Measurements from ENCODE around the gene PGM3. TPM values are rescaled to one million over a fixed set of nuclear protein-coding genes. Genes with fewer than 3 reads are reported as not detected.

Gene PGM3, protein sequence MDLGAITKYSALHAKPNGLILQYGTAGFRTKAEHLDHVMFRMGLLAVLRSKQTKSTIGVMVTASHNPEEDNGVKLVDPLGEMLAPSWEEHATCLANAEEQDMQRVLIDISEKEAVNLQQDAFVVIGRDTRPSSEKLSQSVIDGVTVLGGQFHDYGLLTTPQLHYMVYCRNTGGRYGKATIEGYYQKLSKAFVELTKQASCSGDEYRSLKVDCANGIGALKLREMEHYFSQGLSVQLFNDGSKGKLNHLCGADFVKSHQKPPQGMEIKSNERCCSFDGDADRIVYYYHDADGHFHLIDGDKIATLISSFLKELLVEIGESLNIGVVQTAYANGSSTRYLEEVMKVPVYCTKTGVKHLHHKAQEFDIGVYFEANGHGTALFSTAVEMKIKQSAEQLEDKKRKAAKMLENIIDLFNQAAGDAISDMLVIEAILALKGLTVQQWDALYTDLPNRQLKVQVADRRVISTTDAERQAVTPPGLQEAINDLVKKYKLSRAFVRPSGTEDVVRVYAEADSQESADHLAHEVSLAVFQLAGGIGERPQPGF
- total RNA-seq: 10 to 100 TPM; 12.4 to 14.6 TPM

DNA sequence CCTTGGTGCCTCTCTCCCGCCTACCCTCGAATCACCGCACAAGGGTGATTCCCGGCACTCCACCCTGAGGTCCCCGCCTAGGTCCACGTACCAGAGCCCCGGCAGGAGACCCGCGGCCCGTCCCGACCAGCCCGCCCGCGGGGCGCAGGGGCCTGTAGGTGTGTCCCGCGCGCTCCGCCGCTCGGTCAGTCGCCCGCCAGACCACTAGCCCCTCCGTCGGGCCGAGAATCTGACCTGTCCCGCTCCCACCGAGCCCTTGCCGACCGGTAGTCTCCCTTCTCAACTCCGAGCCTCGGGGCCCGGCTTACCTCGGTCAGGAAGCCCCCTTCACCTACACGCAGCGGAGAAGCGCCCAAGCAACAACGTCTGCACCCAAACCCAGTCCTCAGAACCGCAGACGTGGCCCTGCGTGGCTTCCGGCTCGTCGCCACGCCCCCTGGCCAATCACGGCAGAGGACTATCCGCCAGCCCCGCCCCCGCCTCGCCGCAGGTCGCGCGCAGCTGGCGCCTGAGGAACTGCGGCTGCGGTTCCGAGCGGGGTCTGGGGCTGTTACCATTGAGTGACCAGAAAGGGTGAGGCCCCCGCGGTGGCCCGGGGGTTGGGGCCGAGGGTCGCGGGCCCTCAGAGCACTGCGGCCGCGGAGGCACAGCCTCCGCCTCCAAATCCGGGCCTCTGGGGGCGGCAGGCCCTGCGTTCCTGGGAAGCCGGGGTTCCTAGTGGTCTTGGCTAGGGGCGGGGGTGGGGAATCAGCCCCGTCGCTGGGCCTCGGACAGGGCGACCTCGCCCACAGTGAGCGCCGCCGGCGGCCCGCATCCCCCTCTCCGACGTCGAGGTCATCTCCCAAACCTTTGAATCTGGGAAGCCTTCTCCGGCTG, at the start of gene PGM3, which contains the start of gene RWDD2A:
PGM3 (minus strand) TSS at position 395 of the 876 bp plus-strand sequence. CDS start 2,253 bp downstream, outside the sequence.
RWDD2A (plus strand) TSS at position 487 of the 876 bp plus-strand sequence. CDS start 1,095 bp downstream, outside the sequence.
- H3K36me3 Mint-ChIP-seq: no peaks in the 10 kb centered on the region
- peak within 1 kb of the TSS; percentile 89 for H3K4me3 Mint-ChIP-seq
- peaks cover 36% of the 10 kb centered on the region for H3K4me1 Mint-ChIP-seq
- DNase-seq: peak; percentile 93
- peak within 1 kb of the TSS; percentile 83 for H3K27ac Mint-ChIP-seq
- H3K9me3 Mint-ChIP-seq: no peaks in the 10 kb centered on the region
- no peaks in the 10 kb centered on the region for H3K27me3 Mint-ChIP-seq

DNA sequence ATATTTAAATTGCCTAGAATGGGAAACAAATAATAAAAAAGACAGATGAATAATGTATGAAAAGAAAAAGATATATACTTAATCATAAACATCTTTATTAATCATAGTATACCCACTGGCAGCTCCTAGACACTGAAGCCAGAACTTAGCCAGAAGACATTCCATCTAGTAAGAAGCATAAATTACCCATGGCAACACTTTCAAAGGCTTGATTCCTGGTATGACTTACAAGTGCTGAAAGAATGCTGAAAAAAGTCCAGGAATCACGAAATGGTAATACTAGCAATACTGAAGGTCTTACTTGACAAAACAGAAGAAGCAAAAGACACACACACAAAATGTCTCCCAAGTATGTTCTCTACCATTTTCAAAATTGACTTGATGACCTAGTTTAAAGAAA, 38.1 kb upstream of the PGM3 start:
- Mint-ChIP-seq H3K36me3 (no peaks in the 10 kb centered on the region), H3K9me3 (no peaks in the 10 kb centered on the region), H3K4me1 (no peaks in the 10 kb centered on the region), H3K27ac (no peak overlapping the region), H3K4me3 (no peak overlapping the region), H3K27me3 (peaks cover 26% of the 10 kb centered on the region)
- DNase-seq: no peak

DNA sequence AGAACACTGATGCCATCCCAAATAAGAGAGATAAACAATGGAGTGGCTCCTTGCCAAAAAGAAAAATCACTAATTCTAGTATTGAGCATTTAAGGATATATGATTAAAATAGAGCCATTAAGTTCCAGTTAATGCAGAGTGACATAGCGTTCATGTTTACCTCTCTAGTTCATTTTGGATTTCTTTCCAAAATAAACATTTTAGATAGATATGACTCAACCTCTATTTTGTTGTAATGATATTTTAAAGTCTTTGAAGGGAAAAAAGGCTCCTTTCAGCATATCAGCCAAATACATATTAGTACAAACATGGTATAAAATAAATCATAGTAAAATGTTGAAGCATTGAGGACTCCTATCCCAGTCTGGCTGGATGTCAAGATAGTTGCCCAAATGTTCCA, 33.5 kb upstream of the PGM3 start:
- H3K4me1 Mint-ChIP-seq: no peaks in the 10 kb centered on the region
- H3K27me3 Mint-ChIP-seq: peaks cover 11% of the 10 kb centered on the region
- H3K36me3 Mint-ChIP-seq: no peaks in the 10 kb centered on the region
- no peaks in the 10 kb centered on the region for H3K9me3 Mint-ChIP-seq
- DNase-seq: no peak
- no peak overlapping the region for H3K27ac Mint-ChIP-seq
- no peak overlapping the region for H3K4me3 Mint-ChIP-seq

DNA sequence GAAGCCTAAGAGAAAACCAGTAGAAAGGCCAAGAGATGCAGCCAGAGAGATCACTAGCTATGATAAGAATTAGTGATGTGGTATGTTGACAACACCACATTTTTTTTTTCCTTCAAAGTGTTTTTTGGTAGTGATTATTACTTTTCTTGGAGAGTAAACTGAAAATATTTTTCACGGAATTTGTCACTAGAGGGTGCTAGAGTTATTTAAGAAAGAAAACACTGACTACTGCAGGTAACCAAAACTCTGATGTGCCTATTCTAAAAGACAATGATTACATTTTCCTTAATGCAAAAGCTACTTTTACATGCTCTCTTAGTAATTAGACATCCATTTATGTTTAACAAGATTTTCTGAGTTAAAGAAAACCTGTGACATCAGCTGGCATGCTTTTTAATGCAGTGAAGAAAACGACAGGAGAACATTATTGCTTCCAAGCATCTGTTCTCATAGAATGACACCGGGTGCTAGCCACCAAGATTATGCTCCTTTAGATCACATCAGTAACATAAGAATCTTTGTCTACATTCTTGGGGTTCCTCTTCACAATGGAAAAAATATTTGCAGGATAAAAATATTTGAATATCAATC, 28.9 kb upstream of the PGM3 start:
- H3K4me1 Mint-ChIP-seq: no peaks in the 10 kb centered on the region
- H3K27ac Mint-ChIP-seq: no peak overlapping the region
- peaks cover 5% of the 10 kb centered on the region for H3K27me3 Mint-ChIP-seq
- H3K9me3 Mint-ChIP-seq: no peaks in the 10 kb centered on the region
- H3K36me3 Mint-ChIP-seq: no peaks in the 10 kb centered on the region
- no peak overlapping the region for H3K4me3 Mint-ChIP-seq
- DNase-seq: no peak

DNA sequence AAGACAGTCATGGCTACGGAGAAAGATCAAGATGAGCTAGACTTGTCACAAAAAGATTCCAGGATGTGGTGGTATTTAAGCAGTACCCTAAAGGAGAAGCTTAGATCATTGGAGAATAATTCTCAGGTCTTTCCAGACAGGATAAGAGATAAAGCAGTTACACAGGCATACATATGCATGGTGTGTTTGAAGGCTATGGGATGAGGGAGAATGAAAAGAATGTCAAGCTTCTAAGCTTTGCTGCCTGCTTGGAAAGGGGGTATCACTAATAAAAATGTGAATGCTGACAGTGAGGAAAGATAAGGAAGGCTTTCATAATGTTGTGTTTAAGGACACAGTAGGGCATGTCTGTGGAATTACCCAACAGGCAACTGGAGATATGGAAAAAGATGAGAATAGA, 28.2 kb upstream of the PGM3 start:
- DNase-seq: no peak
- Mint-ChIP-seq H3K36me3 (no peaks in the 10 kb centered on the region), H3K4me1 (no peaks in the 10 kb centered on the region), H3K27me3 (peaks cover 5% of the 10 kb centered on the region), H3K4me3 (no peak overlapping the region), H3K27ac (no peak overlapping the region), H3K9me3 (no peaks in the 10 kb centered on the region)

DNA sequence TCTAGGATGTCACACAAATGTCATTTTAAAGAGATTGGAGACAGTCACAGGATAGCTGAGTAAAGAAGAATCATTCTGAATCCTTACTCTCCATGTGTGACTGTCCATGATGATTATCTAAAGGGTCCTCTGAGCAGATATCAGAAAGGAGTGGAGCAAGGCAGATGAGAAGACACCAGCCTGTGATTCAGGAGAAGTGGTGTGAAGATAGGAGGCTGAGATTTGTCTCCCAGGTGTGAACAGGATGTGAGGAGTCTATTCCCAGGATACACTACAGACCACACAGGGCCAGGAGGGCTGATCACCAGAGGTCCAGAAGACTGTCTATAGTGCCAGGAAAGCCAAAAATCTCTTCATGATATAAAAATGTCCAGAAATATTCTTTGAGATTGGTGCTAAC, 27.1 kb upstream of the PGM3 start:
- Mint-ChIP-seq H3K4me1 (no peaks in the 10 kb centered on the region), H3K27me3 (peaks cover 5% of the 10 kb centered on the region), H3K4me3 (no peak overlapping the region), H3K9me3 (no peaks in the 10 kb centered on the region), H3K27ac (no peak overlapping the region), H3K36me3 (no peaks in the 10 kb centered on the region)
- no peak for DNase-seq

DNA sequence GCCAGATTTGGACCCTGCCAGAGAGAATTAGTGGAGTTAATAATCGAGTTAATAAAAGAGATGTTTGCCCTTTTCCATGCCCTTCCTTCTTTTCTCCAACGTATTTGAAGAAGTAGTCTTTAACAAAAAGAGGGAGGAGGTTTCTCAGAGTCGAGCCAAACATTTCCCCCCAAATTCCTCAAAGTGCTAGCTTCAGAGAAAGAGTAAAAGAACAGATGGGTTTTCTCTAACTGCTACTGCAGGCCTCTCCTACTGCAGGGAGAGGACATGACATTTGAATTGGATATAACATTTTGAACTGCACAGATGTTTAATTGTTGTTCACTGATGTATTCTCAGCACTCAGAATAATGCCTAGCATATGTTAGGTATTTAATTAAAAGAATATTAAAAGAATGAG, 25.6 kb upstream of the PGM3 start:
- H3K36me3 Mint-ChIP-seq: no peaks in the 10 kb centered on the region
- no peak overlapping the region for H3K4me3 Mint-ChIP-seq
- no peak overlapping the region for H3K27ac Mint-ChIP-seq
- H3K9me3 Mint-ChIP-seq: no peaks in the 10 kb centered on the region
- no peaks in the 10 kb centered on the region for H3K4me1 Mint-ChIP-seq
- no peak for DNase-seq
- H3K27me3 Mint-ChIP-seq: peaks cover 5% of the 10 kb centered on the region

DNA sequence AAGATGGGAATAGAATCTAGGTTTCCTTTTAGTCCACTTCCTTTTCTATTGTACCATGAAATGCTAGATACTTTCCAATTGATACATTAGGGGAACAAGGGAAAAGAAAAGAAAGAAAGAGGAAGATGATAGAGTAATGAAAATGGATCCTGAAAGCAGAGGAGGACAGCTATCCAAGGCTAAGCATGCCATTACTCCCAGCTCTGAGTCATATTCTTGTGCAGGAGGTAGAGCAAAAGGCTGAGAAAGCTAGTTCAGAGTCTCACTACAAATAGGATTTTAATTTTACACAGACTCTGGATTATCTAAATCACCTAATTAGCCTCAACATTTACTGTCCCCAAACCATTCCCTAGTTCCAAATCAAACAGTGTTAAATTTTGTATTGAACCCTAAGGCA, 23.7 kb upstream of the PGM3 start:
- Mint-ChIP-seq H3K9me3 (no peaks in the 10 kb centered on the region), H3K27ac (no peak overlapping the region), H3K4me3 (no peak overlapping the region), H3K4me1 (no peaks in the 10 kb centered on the region), H3K36me3 (no peaks in the 10 kb centered on the region), H3K27me3 (peaks cover 5% of the 10 kb centered on the region)
- DNase-seq: no peak

DNA sequence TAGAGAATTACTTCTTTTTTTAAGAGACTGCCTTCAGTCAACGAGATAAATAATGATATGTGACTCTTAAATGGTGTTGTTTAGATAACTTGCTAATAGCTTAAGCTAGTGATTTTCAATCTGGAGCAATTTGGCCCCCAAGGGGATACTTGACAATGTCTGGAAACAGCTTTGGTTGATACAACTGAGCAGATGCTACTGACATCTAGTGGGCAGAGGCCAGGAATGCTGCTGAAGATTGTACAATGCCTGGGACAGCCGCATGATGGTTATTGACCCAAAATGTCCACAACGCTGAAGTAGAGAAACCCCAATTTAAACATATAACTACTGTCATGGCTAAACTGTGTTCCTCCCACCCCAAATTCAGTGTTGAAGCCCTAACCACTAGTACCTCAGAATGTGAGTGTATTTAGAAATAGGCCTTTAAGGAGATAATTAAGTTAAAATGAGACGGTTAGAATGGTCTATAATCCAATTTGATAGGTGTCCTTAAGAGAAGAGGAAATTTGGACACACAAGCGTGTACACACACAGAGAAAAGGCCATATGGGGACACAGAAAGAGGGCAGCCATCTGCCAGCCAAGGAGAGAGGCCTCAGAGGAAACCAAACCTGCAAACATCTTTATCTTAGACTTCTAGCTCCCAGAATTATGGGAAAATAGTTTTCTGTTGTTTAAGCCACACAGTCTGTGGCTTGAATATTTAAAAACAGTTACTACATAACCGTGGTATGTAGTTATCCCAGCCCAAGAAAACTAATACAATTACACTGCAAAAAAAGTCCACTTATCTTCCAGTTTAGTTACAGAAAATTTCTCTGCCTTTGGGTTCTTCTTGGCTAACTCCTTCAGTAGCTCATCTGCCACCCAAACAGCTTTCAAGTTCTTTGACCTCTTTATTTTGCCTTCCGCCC, 22.3 kb upstream of the PGM3 start:
- Mint-ChIP-seq H3K9me3 (no peaks in the 10 kb centered on the region), H3K27ac (no peak overlapping the region), H3K27me3 (peaks cover 10% of the 10 kb centered on the region), H3K4me1 (no peaks in the 10 kb centered on the region), H3K4me3 (no peak overlapping the region), H3K36me3 (no peaks in the 10 kb centered on the region)
- DNase-seq: peak; percentile 45

DNA sequence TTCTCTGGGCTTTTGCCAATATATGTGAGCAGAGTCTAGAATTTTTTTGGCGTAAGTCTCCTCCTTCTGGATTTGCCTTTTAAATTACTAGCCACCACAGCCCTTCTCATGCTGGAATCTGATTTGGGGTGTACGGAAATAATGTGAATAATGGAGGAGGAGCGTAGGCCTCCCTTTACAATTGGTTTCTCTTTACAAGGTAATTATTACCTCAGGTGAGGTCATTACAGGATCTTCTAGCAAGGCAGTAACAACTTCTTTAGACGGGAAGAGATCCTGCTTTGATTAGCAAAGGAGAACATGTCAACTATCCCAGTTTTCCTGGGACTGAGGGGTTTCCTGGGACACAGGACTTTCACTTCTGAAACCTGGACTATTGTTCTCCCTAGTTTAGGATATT, 9.0 kb upstream of the PGM3 start:
- H3K36me3 Mint-ChIP-seq: no peaks in the 10 kb centered on the region
- peaks cover 6% of the 10 kb centered on the region for H3K4me1 Mint-ChIP-seq
- no peak for DNase-seq
- H3K27me3 Mint-ChIP-seq: peaks cover 6% of the 10 kb centered on the region
- no peak overlapping the region for H3K27ac Mint-ChIP-seq
- no peaks in the 10 kb centered on the region for H3K9me3 Mint-ChIP-seq
- H3K4me3 Mint-ChIP-seq: no peak overlapping the region

DNA sequence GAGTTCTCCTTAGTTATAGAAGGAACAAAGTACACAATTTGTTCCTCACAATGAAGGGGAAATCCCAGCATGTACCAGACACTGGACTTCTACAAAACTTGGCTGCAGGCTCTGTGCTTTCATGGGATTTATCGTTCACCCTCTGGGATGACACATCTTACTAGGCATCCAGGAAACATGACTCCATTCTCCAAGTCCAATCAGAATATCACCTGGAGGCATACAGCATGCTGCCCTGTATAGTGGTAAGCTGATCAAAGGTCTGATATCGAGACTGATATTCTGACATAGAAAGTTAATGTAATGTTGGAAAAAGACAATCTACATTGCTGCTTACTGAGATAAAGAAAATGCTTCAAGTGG, 6.8 kb upstream of the PGM3 start:
- Mint-ChIP-seq H3K36me3 (no peaks in the 10 kb centered on the region), H3K4me1 (peaks cover 6% of the 10 kb centered on the region), H3K4me3 (no peak overlapping the region), H3K27me3 (no peaks in the 10 kb centered on the region), H3K9me3 (no peaks in the 10 kb centered on the region), H3K27ac (no peak overlapping the region)
- DNase-seq: no peak

DNA sequence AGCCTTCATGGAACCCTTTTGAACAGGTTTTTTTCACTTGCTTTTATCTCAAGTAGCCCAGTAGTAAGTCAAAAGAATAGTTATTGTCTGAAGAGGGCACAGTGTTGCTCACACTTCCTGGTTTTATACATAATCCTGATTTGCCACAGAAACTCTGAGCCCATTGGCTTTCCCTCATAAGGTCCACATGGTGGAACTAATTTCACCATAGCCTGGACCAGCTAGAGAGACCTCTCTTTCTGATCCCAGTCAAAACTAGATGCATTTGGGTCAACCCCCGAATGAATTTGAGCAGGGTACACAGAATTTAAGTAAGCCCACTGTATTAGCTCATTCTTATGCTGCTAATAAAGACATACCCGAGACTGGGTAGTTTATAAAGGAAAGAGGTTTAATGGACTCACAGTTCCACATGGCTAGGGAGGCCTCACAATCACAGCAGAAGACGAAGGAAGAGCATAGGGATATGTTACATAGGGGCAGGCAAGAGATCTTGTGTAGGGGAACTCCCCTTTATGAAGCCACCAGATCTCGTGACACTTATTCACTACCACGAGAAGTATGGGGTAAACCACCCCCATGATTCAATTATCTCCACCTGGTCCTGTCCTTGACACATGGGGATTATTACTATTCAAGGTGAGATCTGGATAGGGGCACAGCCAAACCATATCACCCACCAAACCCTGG, 6.3 kb upstream of the PGM3 start:
- no peak overlapping the region for H3K4me3 Mint-ChIP-seq
- no peak overlapping the region for H3K27ac Mint-ChIP-seq
- H3K36me3 Mint-ChIP-seq: no peaks in the 10 kb centered on the region
- peaks cover 11% of the 10 kb centered on the region for H3K4me1 Mint-ChIP-seq
- no peaks in the 10 kb centered on the region for H3K27me3 Mint-ChIP-seq
- H3K9me3 Mint-ChIP-seq: no peaks in the 10 kb centered on the region
- DNase-seq: no peak

DNA sequence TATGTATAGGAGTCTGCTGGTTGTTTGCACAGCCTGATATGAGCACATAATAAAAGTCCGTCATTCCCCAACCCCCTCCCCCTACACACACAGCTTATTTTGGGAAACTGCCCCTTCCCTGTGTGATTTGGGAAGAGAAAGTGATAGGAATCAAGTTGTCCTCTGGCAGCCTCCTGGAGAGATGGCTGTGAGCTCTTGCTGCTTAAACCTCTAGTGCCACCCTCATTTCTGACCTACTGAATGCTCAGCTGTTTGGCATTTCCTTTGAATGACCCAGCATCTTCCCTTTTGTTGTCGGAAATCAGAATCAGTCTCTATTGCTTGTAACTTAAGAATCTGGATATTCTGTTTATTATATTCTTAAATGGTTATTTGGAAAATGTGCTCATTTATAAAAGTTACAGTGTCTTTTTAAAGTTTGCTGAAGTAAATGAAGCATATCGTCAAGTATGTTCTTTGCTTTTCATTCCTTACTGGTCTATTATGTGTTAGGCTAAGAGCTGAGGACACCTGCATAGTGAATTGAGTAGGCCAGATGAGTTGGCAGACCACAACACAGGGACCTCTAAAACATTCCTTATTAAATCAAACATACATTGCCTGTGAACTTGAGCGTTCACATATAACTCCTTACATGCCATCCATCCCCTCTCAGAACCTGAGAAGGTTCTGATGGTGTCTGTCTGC, 5.6 kb upstream of the PGM3 start:
- H3K9me3 Mint-ChIP-seq: no peaks in the 10 kb centered on the region
- peaks cover 15% of the 10 kb centered on the region for H3K4me1 Mint-ChIP-seq
- no peaks in the 10 kb centered on the region for H3K36me3 Mint-ChIP-seq
- H3K27ac Mint-ChIP-seq: no peak overlapping the region
- H3K27me3 Mint-ChIP-seq: no peaks in the 10 kb centered on the region
- DNase-seq: no peak
- H3K4me3 Mint-ChIP-seq: no peak overlapping the region

Measured in activated naive CD8-positive, alpha-beta T cell treated with anti-CD3 and anti-CD28 coated beads for 36 hours (primary cell).